ENCODE measurements around the gene RPL15.

GRCh38 chr3:23888617-23889228, 28.2 kb upstream of the RPL15 start:
- TF ChIP-seq, protein P1, sequence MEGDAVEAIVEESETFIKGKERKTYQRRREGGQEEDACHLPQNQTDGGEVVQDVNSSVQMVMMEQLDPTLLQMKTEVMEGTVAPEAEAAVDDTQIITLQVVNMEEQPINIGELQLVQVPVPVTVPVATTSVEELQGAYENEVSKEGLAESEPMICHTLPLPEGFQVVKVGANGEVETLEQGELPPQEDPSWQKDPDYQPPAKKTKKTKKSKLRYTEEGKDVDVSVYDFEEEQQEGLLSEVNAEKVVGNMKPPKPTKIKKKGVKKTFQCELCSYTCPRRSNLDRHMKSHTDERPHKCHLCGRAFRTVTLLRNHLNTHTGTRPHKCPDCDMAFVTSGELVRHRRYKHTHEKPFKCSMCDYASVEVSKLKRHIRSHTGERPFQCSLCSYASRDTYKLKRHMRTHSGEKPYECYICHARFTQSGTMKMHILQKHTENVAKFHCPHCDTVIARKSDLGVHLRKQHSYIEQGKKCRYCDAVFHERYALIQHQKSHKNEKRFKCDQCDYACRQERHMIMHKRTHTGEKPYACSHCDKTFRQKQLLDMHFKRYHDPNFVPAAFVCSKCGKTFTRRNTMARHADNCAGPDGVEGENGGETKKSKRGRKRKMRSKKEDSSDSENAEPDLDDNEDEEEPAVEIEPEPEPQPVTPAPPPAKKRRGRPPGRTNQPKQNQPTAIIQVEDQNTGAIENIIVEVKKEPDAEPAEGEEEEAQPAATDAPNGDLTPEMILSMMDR (optimal IDR thresholded peaks at IDR 0.05 in 1 of 3, IDR thresholded peaks at IDR 0.05 in 1 of 3, conservative IDR thresholded peaks at IDR 0.05 in 1 of 3; ENCODE audit: extremely low read depth in 1 of 3, insufficient read depth in 2 of 3, low read length in 3 of 3): peak in 2 of 3 experiments; percentile 49 to 69
- TF ChIP-seq EZH2 (IDR thresholded peaks at IDR 0.05; ENCODE audit: low read length): no peak
